CD4-positive, alpha-beta memory T cell (primary cell): ENCODE measurements around the gene RCCD1. TPM values are rescaled to one million over a fixed set of nuclear protein-coding genes. Genes with fewer than 3 reads are reported as not detected.

Source experiments
- CTCF ChIA-PET: fragments of 350-600 bp; sonication (Branson Sonifier 250); formaldehyde crosslinking; loops from one replicate; lab custom pipeline; 2021; ENCODE audit warnings: inconsistent platforms; ENCODE audit not compliant: partially characterized antibody; lab: Charles Lee
- POLR2A ChIA-PET: fragments of 350-600 bp; sonication (Branson Sonifier 250); formaldehyde crosslinking; loops from one replicate; lab custom pipeline; 2021; ENCODE audit not compliant: partially characterized antibody; lab: Charles Lee
- DNase-seq, 5 donors: peaks; one replicate each; pipeline versions ENCODE4 v3.0.0 to v3.0.0-alpha.2; 2020 to 2022; ENCODE audit warnings: mixed read lengths in 1 of 5
- H3K27ac ChIP-seq: one replicate; pipeline ENCODE4 v1.7.0; 2013; ENCODE audit warnings: low read depth, low read length
- H3K27me3 ChIP-seq: 2 replicates; pipeline ENCODE4 v1.7.0; 2013; ENCODE audit warnings: mild to moderate bottlenecking, low read length, moderate library complexity; ENCODE audit not compliant: insufficient read depth
- H3K36me3 ChIP-seq: 2 replicates; pipeline ENCODE4 v1.7.0; 2013; ENCODE audit warnings: mild to moderate bottlenecking, low read length, moderate library complexity; ENCODE audit not compliant: insufficient read depth
- H3K4me1 ChIP-seq: 2 replicates; pipeline ENCODE4 v1.7.0; 2013; ENCODE audit warnings: mild to moderate bottlenecking, low read length, moderate library complexity; ENCODE audit not compliant: insufficient read depth
- H3K4me3 ChIP-seq, 2 donors: one replicate each; pipeline ENCODE4 v1.7.0; 2013; ENCODE audit warnings: low read length in 2 of 2, mild to moderate bottlenecking in 1 of 2
- H3K9me3 ChIP-seq, 2 donors: one replicate each; pipeline ENCODE4 v1.7.0; 2013; ENCODE audit warnings: low read length in 2 of 2, control low read depth in 1 of 2; ENCODE audit not compliant: control insufficient read depth in 1 of 2
- H3K27ac Mint-ChIP-seq, 7 donors: one replicate each; pipeline ENCODE4 v1.8.0; 2020 to 2021; ENCODE audit warnings: mixed read lengths in 7 of 7, mild to moderate bottlenecking in 6 of 7, inconsistent platforms in 3 of 7, moderate library complexity in 3 of 7
- H3K27me3 Mint-ChIP-seq, 2 donors: one replicate each; pipeline ENCODE4 v1.8.0; 2020 to 2021; ENCODE audit warnings: mixed read lengths in 2 of 2
- H3K36me3 Mint-ChIP-seq, 2 donors: one replicate each; pipeline ENCODE4 v1.8.0; 2020 to 2021; ENCODE audit warnings: mixed read lengths in 2 of 2, inconsistent platforms in 1 of 2, mild to moderate bottlenecking in 1 of 2
- H3K4me1 Mint-ChIP-seq, 4 donors: one replicate each; pipeline ENCODE4 v1.8.0; 2020 to 2021; ENCODE audit warnings: mixed read lengths in 4 of 4, mild to moderate bottlenecking in 1 of 4
- H3K4me3 Mint-ChIP-seq, 8 donors: one replicate each; pipeline ENCODE4 v1.8.0; 2020 to 2021; ENCODE audit warnings: mixed read lengths in 8 of 8, mild to moderate bottlenecking in 7 of 8, moderate library complexity in 6 of 8, inconsistent platforms in 3 of 8
- H3K9me3 Mint-ChIP-seq, 8 donors: one replicate each; pipeline ENCODE4 v1.8.0; 2020 to 2021; ENCODE audit warnings: mixed read lengths in 8 of 8, mild to moderate bottlenecking in 5 of 8, inconsistent platforms in 3 of 8, moderate library complexity in 1 of 8
- intact Hi-C: fragments of 100-400 bp; cut with micrococcal nuclease; formaldehyde crosslinking; loops from one replicate; pipeline ENCODE4 v1.15.1; 2023
- polyA plus RNA-seq, 2 donors: library from polyadenylated mRNA; unstranded; fragments of 300-500 nt; fragmentation: Illumina TruSeq; gene quantifications; one replicate each; pipeline ENCODE4 v1.2.3, GENCODE V29; 2021
- total RNA-seq, 2 experiments: library from RNA; stranded (reverse); gene quantifications; one replicate each; pipeline ENCODE4 v1.2.3, GENCODE V29; 2021

The RCCD1 gene
- total and polyA plus RNA-seq, 4 experiments from 2014 or later: 2.0 to 15.6 (median 9.3) TPM

DNA sequence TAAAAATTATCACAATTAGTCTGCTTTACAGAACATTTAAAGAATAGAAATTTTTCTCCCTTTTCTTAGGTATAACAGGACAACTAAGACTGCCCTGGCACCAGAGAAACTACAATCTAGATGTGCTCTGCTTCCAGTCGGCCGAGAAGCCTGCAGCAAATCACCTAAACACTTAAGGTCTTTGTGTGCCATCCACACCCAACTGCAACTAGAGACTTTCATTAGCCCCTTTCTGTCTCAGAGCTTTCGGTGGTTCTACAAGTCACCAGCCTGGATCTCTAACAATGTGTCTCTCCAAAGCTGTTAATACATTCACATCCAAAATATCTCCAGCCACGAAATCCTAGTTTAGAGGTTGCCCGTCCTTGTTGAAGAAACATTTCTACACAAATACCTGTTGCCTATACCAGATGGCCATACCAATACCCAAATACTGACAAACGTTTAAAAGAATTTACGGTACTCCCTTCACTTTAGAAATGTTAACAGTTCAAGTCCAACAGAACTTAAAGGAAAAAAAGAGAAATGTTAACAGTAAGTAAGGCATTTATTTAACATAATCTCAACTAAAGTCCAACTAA lies 33.0 kb downstream of the RCCD1 start:
- ChIA-PET CTCF (interaction anchor here (1.0 to 3.4 kb wide), 5 partner anchors 17 to 102 kb away, joined by 3 to 16 read pairs (median 4); partner anchors contain the start of gene RCCD1), POLR2A (interaction anchor here (1.4 kb wide), 1 partner anchor 9 kb away, joined by 3 read pairs; no protein-coding TSS in a partner anchor)
- no peaks in the 10 kb centered on the region for H3K27me3 ChIP-seq
- peaks cover 15 to 34% (median 25%) of the 10 kb centered on the region in 4 donors for H3K4me1 Mint-ChIP-seq
- H3K9me3 ChIP-seq: no peaks in the 10 kb centered on the region
- H3K27ac Mint-ChIP-seq: peak overlapping the region in 3 of 7 donors; percentile 14 to 70 (median 19)
- DNase-seq: no peak
- intact Hi-C loops: no loop called here
- H3K36me3 ChIP-seq: no peaks in the 10 kb centered on the region
- no peaks in the 10 kb centered on the region for H3K36me3 Mint-ChIP-seq
- H3K27ac ChIP-seq: no peak overlapping the region
- peaks cover 17% of the 10 kb centered on the region for H3K4me1 ChIP-seq
- peak overlapping the region in 2 of 8 donors; percentile 6 to 17 for H3K4me3 Mint-ChIP-seq
- no peak overlapping the region for H3K4me3 ChIP-seq
- H3K9me3 Mint-ChIP-seq: no peaks in the 10 kb centered on the region
- H3K27me3 Mint-ChIP-seq: no peaks in the 10 kb centered on the region

DNA sequence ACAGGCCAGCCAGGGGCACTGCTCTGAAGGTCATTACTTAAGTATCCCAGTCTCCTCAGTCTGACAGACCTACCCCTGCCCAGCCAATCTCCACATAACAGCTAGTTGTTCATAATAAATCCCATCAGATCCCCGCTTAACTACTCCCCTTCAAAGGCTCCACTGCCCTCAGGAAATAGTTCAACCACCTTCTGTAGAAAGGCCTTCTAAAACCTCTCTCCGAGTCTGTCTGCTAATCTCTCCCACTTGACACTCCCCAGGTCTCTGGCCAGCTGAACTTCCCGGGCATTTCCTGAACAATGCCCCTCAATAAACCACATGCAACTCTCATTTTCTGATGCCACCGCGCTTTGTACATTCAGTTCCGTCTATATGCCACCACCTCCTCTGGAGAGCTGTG lies 33.6 kb downstream of the RCCD1 start:
- H3K9me3 Mint-ChIP-seq: no peaks in the 10 kb centered on the region
- H3K36me3 Mint-ChIP-seq: no peaks in the 10 kb centered on the region
- ChIA-PET CTCF (interaction anchor here (1.0 to 3.4 kb wide), 2 partner anchors 29 to 32 kb away, joined by 3 to 16 read pairs; no protein-coding TSS in a partner anchor), POLR2A (interaction anchor here (1.2 to 1.4 kb wide), 2 partner anchors 8 to 54 kb away, joined by 3 read pairs; partner anchors contain the start of gene UNC45A)
- DNase-seq: no peak
- Histone ChIP-seq H3K27ac (no peak overlapping the region), H3K9me3 (no peaks in the 10 kb centered on the region), H3K27me3 (no peaks in the 10 kb centered on the region), H3K36me3 (no peaks in the 10 kb centered on the region), H3K4me1 (peaks cover 17% of the 10 kb centered on the region), H3K4me3 (no peak overlapping the region)
- intact Hi-C loops: no loop called here
- H3K27me3 Mint-ChIP-seq: no peaks in the 10 kb centered on the region
- H3K4me3 Mint-ChIP-seq: peak overlapping the region in 7 of 8 donors; percentile 28 to 49 (median 36)
- H3K4me1 Mint-ChIP-seq: peaks cover 15 to 35% (median 24%) of the 10 kb centered on the region in 4 donors
- H3K27ac Mint-ChIP-seq: peak overlapping the region in 4 of 7 donors; percentile 18 to 67 (median 57)

DNA sequence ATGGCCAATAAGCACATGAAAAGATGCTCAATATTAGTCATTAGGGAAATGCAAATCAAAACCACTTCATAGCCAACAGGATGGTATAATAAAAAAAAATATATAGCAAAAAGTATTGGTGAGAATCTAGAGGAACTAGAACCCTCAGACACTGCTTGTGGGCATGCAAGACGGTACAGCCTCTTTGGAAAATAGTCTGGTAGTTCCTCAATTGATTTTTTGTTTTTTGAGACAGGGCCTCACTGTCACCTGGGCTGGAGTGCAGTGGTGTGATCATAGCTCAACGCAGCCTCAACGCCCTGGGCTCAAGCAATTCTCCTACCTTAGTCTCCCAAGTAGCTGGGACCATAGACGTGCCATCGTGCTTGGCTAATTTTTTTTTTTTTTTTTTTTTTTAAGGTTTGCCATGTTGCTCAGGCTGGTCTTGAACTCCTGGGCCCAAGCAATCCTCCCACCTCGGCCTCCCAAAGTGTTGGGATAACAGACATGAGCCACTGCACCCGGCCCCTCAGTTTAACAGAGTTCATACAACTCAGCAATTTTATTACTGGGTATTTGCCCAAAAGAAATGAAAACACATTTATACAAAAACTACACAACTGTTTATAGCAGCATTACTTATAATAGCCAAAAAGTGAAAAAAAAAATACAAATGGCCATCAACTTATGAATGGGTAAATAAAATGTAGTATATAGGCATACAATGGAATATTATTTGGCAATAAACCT lies 34.5 kb downstream of the RCCD1 start:
- POLR2A ChIA-PET: interaction anchor here (1.2 kb wide), 2 partner anchors 54 to 58 kb away, joined by 3 to 5 read pairs; partner anchors contain the start of gene UNC45A
- H3K4me3 Mint-ChIP-seq: peak overlapping the region; percentile 28 to 49 (median 38)

DNA sequence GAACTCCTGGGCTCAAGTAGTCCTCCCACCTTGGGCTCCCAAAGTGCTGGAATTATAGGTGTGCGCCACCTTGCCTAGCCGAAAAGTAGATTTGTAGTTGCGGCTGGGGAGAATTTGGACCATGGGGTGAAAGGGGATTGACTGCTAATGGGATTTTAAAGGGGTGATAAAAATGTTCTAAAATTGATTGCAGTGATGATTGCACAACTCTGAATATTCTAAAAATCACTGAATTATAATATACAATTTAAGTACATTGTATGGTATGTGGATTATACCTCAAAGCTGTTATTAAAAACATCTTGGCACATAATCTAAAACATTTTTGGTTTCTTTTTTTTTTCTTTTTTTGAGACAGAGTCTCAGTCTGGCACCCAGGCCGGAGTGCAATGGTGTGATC lies 35.8 kb downstream of the RCCD1 start:
- intact Hi-C loops: no loop called here
- POLR2A ChIA-PET: interaction anchor here (1.2 kb wide), 1 partner anchor 59 kb away, joined by 5 read pairs; no protein-coding TSS in a partner anchor
- Mint-ChIP-seq H3K4me3 (peak overlapping the region in 1 of 8 donors; percentile 52), H3K27me3 (no peaks in the 10 kb centered on the region), H3K4me1 (peaks cover 20 to 48% (median 36%) of the 10 kb centered on the region in 4 donors), H3K36me3 (peaks cover 0 to 11% of the 10 kb centered on the region in 2 donors), H3K27ac (no peak overlapping the region), H3K9me3 (peaks cover 0 to 3% (median 0%) of the 10 kb centered on the region in 8 donors)
- no peaks in the 10 kb centered on the region for H3K9me3 ChIP-seq
- H3K36me3 ChIP-seq: no peaks in the 10 kb centered on the region
- no peak overlapping the region for H3K4me3 ChIP-seq
- CTCF ChIA-PET: no interaction called here
- no peak overlapping the region for H3K27ac ChIP-seq
- no peaks in the 10 kb centered on the region for H3K27me3 ChIP-seq
- peaks cover 22% of the 10 kb centered on the region for H3K4me1 ChIP-seq
- DNase-seq: no peak

More for the DNA sequence above, 34.5 kb downstream of the RCCD1 start:
- H3K9me3 ChIP-seq: no peaks in the 10 kb centered on the region
- H3K4me3 ChIP-seq: no peak overlapping the region
- intact Hi-C loops: no loop called here
- no peak overlapping the region for H3K27ac ChIP-seq
- H3K27me3 ChIP-seq: no peaks in the 10 kb centered on the region
- no peak for DNase-seq
- H3K27ac Mint-ChIP-seq: peak overlapping the region in 2 of 7 donors; percentile 18 to 67
- CTCF ChIA-PET: interaction anchor here (0.6 to 1.0 kb wide), 2 partner anchors 13 to 30 kb away, joined by 3 read pairs; no protein-coding TSS in a partner anchor
- peaks cover 17% of the 10 kb centered on the region for H3K4me1 ChIP-seq
- H3K27me3 Mint-ChIP-seq: no peaks in the 10 kb centered on the region
- no peaks in the 10 kb centered on the region for H3K36me3 ChIP-seq
- H3K36me3 Mint-ChIP-seq: peaks cover 0 to 4% of the 10 kb centered on the region in 2 donors
- H3K9me3 Mint-ChIP-seq: peaks cover 0 to under 1% (median 0%) of the 10 kb centered on the region in 8 donors
- H3K4me1 Mint-ChIP-seq: peaks cover 15 to 37% (median 26%) of the 10 kb centered on the region in 4 donors

DNA sequence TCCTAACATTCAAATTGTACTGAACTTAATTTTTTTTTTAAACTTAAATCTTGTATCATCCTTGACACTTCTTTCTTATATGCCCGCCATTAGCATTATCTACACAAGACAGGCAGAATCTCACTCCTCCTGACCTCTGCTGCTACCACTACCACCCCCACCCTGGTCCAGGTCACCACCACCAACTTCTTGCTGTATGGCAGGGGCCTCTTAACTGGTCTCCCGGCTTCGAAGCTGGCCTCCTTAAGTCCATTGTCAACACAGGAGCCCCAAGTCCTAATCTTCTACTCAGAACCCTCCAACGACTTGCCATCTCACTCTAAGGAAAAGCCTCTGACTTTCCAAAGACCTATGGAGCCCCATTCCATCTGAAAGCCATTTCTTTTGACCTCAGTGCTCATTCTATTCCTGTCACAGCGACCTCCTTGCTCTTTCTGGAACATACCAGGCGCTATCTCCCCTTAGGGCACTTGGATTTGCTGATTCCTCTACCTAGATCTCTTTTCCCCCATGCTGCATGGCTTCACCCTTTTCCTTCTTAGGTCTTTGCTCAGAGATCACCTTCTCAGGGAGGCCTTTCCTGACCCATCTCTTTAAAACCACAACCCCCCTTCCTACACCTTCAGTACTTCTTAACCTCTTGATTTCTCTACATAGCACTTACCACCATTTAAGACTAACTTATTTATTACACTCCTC lies 37.1 kb downstream of the RCCD1 start:
- Histone ChIP-seq H3K27ac (no peak overlapping the region), H3K36me3 (no peaks in the 10 kb centered on the region), H3K4me1 (peaks cover 24% of the 10 kb centered on the region), H3K4me3 (no peak overlapping the region), H3K27me3 (no peaks in the 10 kb centered on the region), H3K9me3 (no peaks in the 10 kb centered on the region)
- no peaks in the 10 kb centered on the region for H3K27me3 Mint-ChIP-seq
- peaks cover 20 to 50% (median 36%) of the 10 kb centered on the region in 4 donors for H3K4me1 Mint-ChIP-seq
- ChIA-PET POLR2A (no interaction called here), CTCF (no interaction called here)
- peak overlapping the region in 3 of 7 donors; percentile 0 to 70 (median 48) for H3K27ac Mint-ChIP-seq
- peaks cover 0 to 11% of the 10 kb centered on the region in 2 donors for H3K36me3 Mint-ChIP-seq
- intact Hi-C loops: no loop called here
- peak overlapping the region in 2 of 8 donors; percentile 5 to 37 for H3K4me3 Mint-ChIP-seq
- peaks cover 0 to 3% (median 0%) of the 10 kb centered on the region in 8 donors for H3K9me3 Mint-ChIP-seq
- DNase-seq: no peak

DNA sequence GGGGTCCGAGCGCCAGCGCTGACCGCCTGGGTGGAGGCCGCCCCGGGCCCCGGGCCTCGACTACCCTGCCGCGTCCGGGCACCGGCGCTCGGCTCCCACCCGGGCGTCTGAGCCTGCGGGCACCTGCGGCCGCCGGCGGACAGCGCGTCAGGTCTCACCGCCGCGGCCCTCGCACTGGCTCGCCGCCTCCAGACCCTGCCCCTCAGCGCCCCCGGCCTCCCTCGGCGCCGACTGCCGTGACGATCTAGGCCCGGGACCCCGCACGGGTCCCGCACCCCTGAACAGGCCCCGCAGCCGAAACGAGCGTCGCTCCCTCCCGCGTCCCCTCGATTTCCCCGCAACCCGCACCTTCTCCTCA lies 39.4 kb downstream of the RCCD1 start:
- Mint-ChIP-seq H3K27ac (peak overlapping the region; percentile 79 to 99 (median 99)), H3K4me3 (peak overlapping the region; percentile 98 to 100 (median 99)), H3K36me3 (peaks cover 5 to 29% of the 10 kb centered on the region in 2 donors), H3K27me3 (no peaks in the 10 kb centered on the region), H3K4me1 (peaks cover 7 to 32% (median 21%) of the 10 kb centered on the region in 4 donors), H3K9me3 (peaks cover 0 to 3% (median 0%) of the 10 kb centered on the region in 8 donors)
- Histone ChIP-seq H3K27me3 (no peaks in the 10 kb centered on the region), H3K9me3 (no peaks in the 10 kb centered on the region), H3K27ac (peak overlapping the region; percentile 88), H3K4me1 (peaks cover 16% of the 10 kb centered on the region), H3K4me3 (peak overlapping the region; percentile 43 to 73), H3K36me3 (peaks cover 6% of the 10 kb centered on the region)
- CTCF ChIA-PET: interaction anchor here (2.0 kb wide), 1 partner anchor 37 kb away, joined by 5 read pairs; no protein-coding TSS in a partner anchor
- DNase-seq: no peak
- intact Hi-C loops: loop anchor here (1.0 kb wide), 3 partner anchors 28 to 59 kb away; partner anchors contain the start of genes RCCD1, UNC45A and VPS33B
- POLR2A ChIA-PET: interaction anchor here (0.9 to 2.5 kb wide), 6 partner anchors 10 to 63 kb away, joined by 3 to 14 read pairs (median 4); partner anchors contain the start of genes HDDC3 and UNC45A
